HepG2 (cell line): ENCODE measurements around the gene CSNK1G3.

ENCODE experiments used
- FOXM1 ChIP-seq: sonication (generic); formaldehyde crosslinking; IDR thresholded peaks from 2 replicates; pipeline ENCODE4 v1.5.0; 2020; ENCODE audit warnings: missing genetic modification reagents
- IRX3 ChIP-seq: sonication (generic); formaldehyde crosslinking; IDR thresholded peaks from 2 replicates; pipeline ENCODE4 v1.8.1; 2023; ENCODE audit warnings: mild to moderate bottlenecking, low read depth, missing genetic modification reagents, borderline replicate concordance
- NCOA2 ChIP-seq: sonication (generic); formaldehyde crosslinking; IDR thresholded peaks from 2 replicates; pipeline ENCODE4 v1.8.0; 2022; ENCODE audit warnings: inconsistent platforms
- NFKB2 ChIP-seq: sonication (generic); formaldehyde crosslinking; IDR thresholded peaks from 2 replicates; pipeline ENCODE4 v1.4.0; 2020; ENCODE audit warnings: missing genetic modification reagents, borderline replicate concordance
- RAD21 ChIP-seq: fragments of 450-650 bp; formaldehyde crosslinking; IDR thresholded peaks from 2 replicates; pipeline ENCODE4 v1.5.0; 2020; ENCODE audit warnings: mild to moderate bottlenecking
- RBM22 ChIP-seq: fragments of 200-400 bp; formaldehyde crosslinking; optimal IDR thresholded peaks from 2 replicates; pipeline ENCODE3; 2017; ENCODE audit warnings: mild to moderate bottlenecking, low read length, moderate library complexity
- TCF7 ChIP-seq: sonication (generic); IDR thresholded peaks from 2 replicates; pipeline ENCODE4 v1.6.1; 2016; ENCODE audit warnings: antibody characterized with exemption, low read depth
- ZNF576 ChIP-seq: sonication (generic); formaldehyde crosslinking; IDR thresholded peaks from 2 replicates; pipeline ENCODE4 v1.4.0; 2020; ENCODE audit warnings: mild to moderate bottlenecking, missing genetic modification reagents
- ZNF816 ChIP-seq: sonication (generic); formaldehyde crosslinking; IDR thresholded peaks from 2 replicates; pipeline ENCODE4 v1.8.0; 2022; ENCODE audit warnings: missing genetic modification reagents, mild to moderate bottlenecking, borderline replicate concordance
- TF ChIP-seq, protein P1 (sequence below): sonication (generic); formaldehyde crosslinking; IDR thresholded peaks from 2 replicates; pipeline ENCODE4 v1.5.0; 2020; ENCODE audit warnings: mild to moderate bottlenecking, missing genetic modification reagents, moderate library complexity
- TF ChIP-seq, protein P2 (sequence below): sonication (generic); formaldehyde crosslinking; IDR thresholded peaks from one replicate; pipeline ENCODE4 v1.5.1; 2020; ENCODE audit warnings: mild to moderate bottlenecking, missing genetic modification reagents; ENCODE audit errors: not compliant biosample characterization

DNA sequence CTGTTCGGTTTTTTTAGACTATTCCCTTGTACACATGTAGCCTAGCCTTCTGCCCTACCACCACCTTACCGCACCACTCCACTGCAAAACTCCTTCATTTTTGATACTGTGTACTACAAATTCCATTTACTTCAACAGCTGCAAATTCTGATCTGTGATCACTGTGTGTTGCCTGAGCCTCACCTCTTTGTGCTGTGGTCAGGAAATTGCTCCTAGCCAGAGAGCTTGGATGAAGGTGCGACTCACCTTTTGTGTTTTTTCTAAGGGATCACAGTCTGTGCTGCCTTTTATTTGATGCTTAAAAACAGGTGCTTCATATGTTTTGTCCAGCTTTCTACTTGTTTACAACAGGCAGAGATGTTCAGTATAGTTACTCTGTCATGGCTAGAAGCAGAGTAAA, 31.5 kb downstream of the CSNK1G3 start:
- TF ChIP-seq IRX3 (CRISPR knock-in tag): no peak
- TF ChIP-seq RBM22: no peak
- TF ChIP-seq, protein P1, sequence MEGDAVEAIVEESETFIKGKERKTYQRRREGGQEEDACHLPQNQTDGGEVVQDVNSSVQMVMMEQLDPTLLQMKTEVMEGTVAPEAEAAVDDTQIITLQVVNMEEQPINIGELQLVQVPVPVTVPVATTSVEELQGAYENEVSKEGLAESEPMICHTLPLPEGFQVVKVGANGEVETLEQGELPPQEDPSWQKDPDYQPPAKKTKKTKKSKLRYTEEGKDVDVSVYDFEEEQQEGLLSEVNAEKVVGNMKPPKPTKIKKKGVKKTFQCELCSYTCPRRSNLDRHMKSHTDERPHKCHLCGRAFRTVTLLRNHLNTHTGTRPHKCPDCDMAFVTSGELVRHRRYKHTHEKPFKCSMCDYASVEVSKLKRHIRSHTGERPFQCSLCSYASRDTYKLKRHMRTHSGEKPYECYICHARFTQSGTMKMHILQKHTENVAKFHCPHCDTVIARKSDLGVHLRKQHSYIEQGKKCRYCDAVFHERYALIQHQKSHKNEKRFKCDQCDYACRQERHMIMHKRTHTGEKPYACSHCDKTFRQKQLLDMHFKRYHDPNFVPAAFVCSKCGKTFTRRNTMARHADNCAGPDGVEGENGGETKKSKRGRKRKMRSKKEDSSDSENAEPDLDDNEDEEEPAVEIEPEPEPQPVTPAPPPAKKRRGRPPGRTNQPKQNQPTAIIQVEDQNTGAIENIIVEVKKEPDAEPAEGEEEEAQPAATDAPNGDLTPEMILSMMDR: no peak
- TF ChIP-seq, protein P2, sequence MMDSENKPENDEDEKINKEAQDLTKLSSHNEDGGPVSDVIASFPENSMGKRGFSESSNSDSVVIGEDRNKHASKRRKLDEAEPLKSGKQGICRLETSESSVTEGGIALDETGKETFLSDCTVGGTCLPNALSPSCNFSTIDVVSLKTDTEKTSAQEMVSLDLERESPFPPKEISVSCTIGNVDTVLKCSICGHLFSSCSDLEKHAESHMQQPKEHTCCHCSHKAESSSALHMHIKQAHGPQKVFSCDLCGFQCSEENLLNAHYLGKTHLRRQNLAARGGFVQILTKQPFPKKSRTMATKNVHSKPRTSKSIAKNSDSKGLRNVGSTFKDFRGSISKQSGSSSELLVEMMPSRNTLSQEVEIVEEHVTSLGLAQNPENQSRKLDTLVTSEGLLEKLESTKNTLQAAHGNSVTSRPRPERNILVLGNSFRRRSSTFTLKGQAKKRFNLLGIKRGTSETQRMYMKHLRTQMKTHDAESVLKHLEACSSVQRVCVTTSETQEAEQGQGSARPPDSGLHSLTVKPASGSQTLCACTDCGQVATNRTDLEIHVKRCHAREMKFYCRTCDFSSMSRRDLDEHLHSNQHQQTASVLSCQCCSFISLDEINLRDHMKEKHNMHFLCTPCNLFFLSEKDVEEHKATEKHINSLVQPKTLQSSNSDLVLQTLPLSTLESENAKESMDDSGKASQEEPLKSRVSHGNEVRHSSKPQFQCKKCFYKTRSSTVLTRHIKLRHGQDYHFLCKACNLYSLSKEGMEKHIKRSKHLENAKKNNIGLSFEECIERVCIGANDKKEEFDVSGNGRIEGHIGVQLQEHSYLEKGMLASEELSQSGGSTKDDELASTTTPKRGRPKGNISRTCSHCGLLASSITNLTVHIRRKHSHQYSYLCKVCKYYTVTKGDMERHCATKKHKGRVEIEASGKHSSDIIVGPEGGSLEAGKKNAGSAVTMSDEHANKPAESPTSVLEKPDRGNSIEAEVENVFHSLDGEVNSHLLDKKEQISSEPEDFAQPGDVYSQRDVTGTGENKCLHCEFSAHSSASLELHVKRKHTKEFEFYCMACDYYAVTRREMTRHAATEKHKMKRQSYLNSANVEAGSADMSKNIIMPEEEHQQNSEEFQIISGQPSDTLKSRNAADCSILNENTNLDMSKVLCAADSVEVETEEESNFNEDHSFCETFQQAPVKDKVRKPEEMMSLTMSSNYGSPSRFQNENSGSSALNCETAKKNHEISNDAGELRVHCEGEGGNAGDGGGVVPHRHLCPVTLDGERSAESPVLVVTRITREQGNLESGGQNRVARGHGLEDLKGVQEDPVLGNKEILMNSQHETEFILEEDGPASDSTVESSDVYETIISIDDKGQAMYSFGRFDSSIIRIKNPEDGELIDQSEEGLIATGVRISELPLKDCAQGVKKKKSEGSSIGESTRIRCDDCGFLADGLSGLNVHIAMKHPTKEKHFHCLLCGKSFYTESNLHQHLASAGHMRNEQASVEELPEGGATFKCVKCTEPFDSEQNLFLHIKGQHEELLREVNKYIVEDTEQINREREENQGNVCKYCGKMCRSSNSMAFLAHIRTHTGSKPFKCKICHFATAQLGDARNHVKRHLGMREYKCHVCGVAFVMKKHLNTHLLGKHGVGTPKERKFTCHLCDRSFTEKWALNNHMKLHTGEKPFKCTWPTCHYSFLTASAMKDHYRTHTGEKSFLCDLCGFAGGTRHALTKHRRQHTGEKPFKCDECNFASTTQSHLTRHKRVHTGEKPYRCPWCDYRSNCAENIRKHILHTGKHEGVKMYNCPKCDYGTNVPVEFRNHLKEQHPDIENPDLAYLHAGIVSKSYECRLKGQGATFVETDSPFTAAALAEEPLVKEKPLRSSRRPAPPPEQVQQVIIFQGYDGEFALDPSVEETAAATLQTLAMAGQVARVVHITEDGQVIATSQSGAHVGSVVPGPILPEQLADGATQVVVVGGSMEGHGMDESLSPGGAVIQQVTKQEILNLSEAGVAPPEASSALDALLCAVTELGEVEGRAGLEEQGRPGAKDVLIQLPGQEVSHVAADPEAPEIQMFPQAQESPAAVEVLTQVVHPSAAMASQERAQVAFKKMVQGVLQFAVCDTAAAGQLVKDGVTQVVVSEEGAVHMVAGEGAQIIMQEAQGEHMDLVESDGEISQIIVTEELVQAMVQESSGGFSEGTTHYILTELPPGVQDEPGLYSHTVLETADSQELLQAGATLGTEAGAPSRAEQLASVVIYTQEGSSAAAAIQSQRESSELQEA (CRISPR knock-in tag): no peak
- no peak for TF ChIP-seq TCF7
- TF ChIP-seq RAD21 (CRISPR knock-in tag): no peak
- no peak for TF ChIP-seq ZNF816 (CRISPR knock-in tag)
- TF ChIP-seq NFKB2 (CRISPR knock-in tag): no peak
- TF ChIP-seq NCOA2: no peak
- no peak for TF ChIP-seq FOXM1 (CRISPR knock-in tag)
- no peak for TF ChIP-seq ZNF576 (CRISPR knock-in tag)
